ENCODE results near the gene PHLDA3. TPM values are rescaled to one million over a fixed set of nuclear protein-coding genes. Genes with fewer than 3 reads are reported as not detected.

PHLDA3 gene
- total RNA-seq, 1 experiment from 2014 or later: 22.1 TPM

GRCh38 chr1:201499795-201500669 lies 31.0 kb upstream of the PHLDA3 start (continued):
- TF ChIP-seq SP1 (IDR thresholded peaks at IDR 0.05; ENCODE audit: low read depth): no peak
- TF ChIP-seq ELF1 (IDR thresholded peaks at IDR 0.05; ENCODE audit: borderline replicate concordance, low read depth): no peak

- TF ChIP-seq EGR1 (IDR thresholded peaks at IDR 0.05; ENCODE audit: low read depth) (no peak), POLR2A (IDR thresholded peaks at IDR 0.05; ENCODE audit: borderline replicate concordance, extremely low read depth, insufficient read depth, insufficient read length) (no peak), YY1 (IDR thresholded peaks at IDR 0.05; ENCODE audit: extremely low read depth, insufficient replicate concordance, low read depth, low read length) (no peak), SP1 (IDR thresholded peaks at IDR 0.05; ENCODE audit: low read depth) (no peak), ZNF274 (IDR thresholded peaks at IDR 0.05; ENCODE audit: low read depth, low read length) (no peak), EZH2 (IDR thresholded peaks at IDR 0.05) (no peak), ELF1 (IDR thresholded peaks at IDR 0.05; ENCODE audit: borderline replicate concordance, low read depth) (no peak), POLR2AphosphoS5 (IDR thresholded peaks at IDR 0.05; ENCODE audit: low read depth, low read length) (no peak), SIN3A (IDR thresholded peaks at IDR 0.05; ENCODE audit: low read depth) (no peak), ATF3 (IDR thresholded peaks at IDR 0.05) (no peak), EZH2phosphoT487 (IDR thresholded peaks at IDR 0.05; ENCODE audit: borderline replicate concordance) (no peak), CEBPB (IDR thresholded peaks at IDR 0.05; ENCODE audit: low read depth) (no peak), JUND (IDR thresholded peaks at IDR 0.05) (no peak), RAD21 (IDR thresholded peaks at IDR 0.05; ENCODE audit: low read depth) (no peak)
- TF ChIP-seq, protein P1, sequence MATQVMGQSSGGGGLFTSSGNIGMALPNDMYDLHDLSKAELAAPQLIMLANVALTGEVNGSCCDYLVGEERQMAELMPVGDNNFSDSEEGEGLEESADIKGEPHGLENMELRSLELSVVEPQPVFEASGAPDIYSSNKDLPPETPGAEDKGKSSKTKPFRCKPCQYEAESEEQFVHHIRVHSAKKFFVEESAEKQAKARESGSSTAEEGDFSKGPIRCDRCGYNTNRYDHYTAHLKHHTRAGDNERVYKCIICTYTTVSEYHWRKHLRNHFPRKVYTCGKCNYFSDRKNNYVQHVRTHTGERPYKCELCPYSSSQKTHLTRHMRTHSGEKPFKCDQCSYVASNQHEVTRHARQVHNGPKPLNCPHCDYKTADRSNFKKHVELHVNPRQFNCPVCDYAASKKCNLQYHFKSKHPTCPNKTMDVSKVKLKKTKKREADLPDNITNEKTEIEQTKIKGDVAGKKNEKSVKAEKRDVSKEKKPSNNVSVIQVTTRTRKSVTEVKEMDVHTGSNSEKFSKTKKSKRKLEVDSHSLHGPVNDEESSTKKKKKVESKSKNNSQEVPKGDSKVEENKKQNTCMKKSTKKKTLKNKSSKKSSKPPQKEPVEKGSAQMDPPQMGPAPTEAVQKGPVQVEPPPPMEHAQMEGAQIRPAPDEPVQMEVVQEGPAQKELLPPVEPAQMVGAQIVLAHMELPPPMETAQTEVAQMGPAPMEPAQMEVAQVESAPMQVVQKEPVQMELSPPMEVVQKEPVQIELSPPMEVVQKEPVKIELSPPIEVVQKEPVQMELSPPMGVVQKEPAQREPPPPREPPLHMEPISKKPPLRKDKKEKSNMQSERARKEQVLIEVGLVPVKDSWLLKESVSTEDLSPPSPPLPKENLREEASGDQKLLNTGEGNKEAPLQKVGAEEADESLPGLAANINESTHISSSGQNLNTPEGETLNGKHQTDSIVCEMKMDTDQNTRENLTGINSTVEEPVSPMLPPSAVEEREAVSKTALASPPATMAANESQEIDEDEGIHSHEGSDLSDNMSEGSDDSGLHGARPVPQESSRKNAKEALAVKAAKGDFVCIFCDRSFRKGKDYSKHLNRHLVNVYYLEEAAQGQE (IDR thresholded peaks at IDR 0.05; ENCODE audit: low read depth): no peak
- TF ChIP-seq, protein P2, sequence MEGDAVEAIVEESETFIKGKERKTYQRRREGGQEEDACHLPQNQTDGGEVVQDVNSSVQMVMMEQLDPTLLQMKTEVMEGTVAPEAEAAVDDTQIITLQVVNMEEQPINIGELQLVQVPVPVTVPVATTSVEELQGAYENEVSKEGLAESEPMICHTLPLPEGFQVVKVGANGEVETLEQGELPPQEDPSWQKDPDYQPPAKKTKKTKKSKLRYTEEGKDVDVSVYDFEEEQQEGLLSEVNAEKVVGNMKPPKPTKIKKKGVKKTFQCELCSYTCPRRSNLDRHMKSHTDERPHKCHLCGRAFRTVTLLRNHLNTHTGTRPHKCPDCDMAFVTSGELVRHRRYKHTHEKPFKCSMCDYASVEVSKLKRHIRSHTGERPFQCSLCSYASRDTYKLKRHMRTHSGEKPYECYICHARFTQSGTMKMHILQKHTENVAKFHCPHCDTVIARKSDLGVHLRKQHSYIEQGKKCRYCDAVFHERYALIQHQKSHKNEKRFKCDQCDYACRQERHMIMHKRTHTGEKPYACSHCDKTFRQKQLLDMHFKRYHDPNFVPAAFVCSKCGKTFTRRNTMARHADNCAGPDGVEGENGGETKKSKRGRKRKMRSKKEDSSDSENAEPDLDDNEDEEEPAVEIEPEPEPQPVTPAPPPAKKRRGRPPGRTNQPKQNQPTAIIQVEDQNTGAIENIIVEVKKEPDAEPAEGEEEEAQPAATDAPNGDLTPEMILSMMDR (IDR thresholded peaks at IDR 0.05 in 2 of 3, conservative IDR thresholded peaks at IDR 0.05 in 1 of 3; ENCODE audit: borderline replicate concordance in 1 of 3, insufficient read depth in 1 of 3, low read depth in 2 of 3, low read length in 2 of 3): no peak
- intact Hi-C loops (cut with micrococcal nuclease): no loop called here
- Histone ChIP-seq H3K4me2 (ENCODE audit: low read length) (no peak overlapping the region), H3K4me3 (replicated peaks in 1 of 2; ENCODE audit: low read depth in 1 of 2, low read length in 2 of 2) (no peak overlapping the region), H3K36me3 (ENCODE audit: control insufficient read depth in 1 of 2, insufficient read depth in 2 of 2, low read length in 2 of 2) (peaks cover 0 to 6% of the 10 kb centered on the region in 2 experiments; a peak in 2 of 4 replicates), H3K9me2 (ENCODE audit: insufficient read depth) (no peaks in the 10 kb centered on the region), H3K79me2 (ENCODE audit: insufficient read depth, low read length) (0 out of 2 replicates have a peak, but pooled peaks cover 6% of the 10 kb centered on the region), H3K9me3 (ENCODE audit: control insufficient read depth in 1 of 2, insufficient read depth in 1 of 2, low read depth in 1 of 2, low read length in 2 of 2) (no peaks in the 10 kb centered on the region), H3K9ac (ENCODE audit: low read length) (no peak overlapping the region), H3K4me1 (ENCODE audit: control insufficient read depth in 1 of 2, insufficient read depth in 2 of 2, low read length in 2 of 2) (no peaks in the 10 kb centered on the region; a peak in 1 of 4 replicates), H3K27me3 (ENCODE audit: insufficient read depth, low read length) (no peaks in the 10 kb centered on the region), H4K20me1 (ENCODE audit: insufficient read depth) (no peaks in the 10 kb centered on the region), H2AFZ (ENCODE audit: low read depth, low read length, poor library complexity, severe bottlenecking) (no peak overlapping the region), H3K27ac (ENCODE audit: low read depth, low read length) (no peak overlapping the region)
- DNase-seq (ENCODE audit: low read depth, low spot score) (no peak), ATAC-seq (no peak)
- ChIA-PET CTCF (interaction anchor here (4.5 kb wide), 1 partner anchor 13 kb away, joined by 23 read pairs; no protein-coding TSS in a partner anchor), POLR2A (no interaction called here), RAD21 (ENCODE audit: low non-redundant PET in 1 of 2, low total read pairs in 2 of 2, uncharacterized antibody in 2 of 2, unreplicated experiment in 2 of 2) (interaction anchor here in 1 of 2 experiments (0.6 kb wide), 1 partner anchor 64 kb away, joined by 3 read pairs; no protein-coding TSS in a partner anchor)
- BruUV-seq (replicated peaks): no TSS peak
Measured at GRCh38 chr1:201499191-201499590, 30.2 kb upstream of the PHLDA3 start.
